GM23248 (cell line): ENCODE data around the gene SAMD7.

ENCODE experiments used
- EZH2 ChIP-seq: fragments of 200-600 bp; sonication (generic); IDR thresholded peaks from 2 replicates; pipeline ENCODE4 v1.6.1; 2018; ENCODE audit warnings: antibody characterized with exemption, mild to moderate bottlenecking; ENCODE audit not compliant: insufficient read depth, poor library complexity, severe bottlenecking
- EZH2phosphoT487 ChIP-seq: fragments of 200-600 bp; sonication (generic); IDR thresholded peaks from 2 replicates; pipeline ENCODE4 v1.6.1; 2018; ENCODE audit warnings: antibody characterized with exemption, moderate library complexity, mild to moderate bottlenecking, low read depth; ENCODE audit not compliant: insufficient read depth

DNA sequence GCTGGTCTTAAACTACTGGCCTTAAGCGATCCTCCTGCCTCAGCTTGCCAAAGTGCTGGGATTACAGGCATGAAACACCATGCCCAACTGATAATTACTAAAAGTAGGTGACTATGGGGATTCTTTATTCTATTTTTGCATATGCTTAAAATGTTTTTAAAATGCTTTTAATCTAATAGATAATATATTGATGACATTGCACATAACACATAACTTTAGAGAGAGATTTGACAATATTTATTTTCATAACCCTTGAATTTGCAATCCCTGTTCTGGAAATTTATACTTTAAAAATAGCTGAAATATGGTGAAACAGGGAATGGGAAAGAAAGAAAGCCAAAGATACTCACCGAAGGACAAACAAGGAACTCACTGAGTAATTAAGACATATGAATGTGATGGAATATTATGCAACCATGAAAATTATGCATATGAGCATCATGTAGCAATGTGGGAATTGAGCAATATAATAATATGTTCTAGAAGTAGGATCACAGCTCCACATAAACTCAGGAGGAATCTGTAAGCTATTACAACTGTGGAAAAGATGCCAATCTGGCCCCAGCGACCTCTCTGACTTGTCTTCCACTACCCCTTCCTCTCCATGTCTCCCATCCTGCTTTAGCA, 43.7 kb upstream of the SAMD7 start:
- no peak for TF ChIP-seq EZH2
- TF ChIP-seq EZH2phosphoT487, result no peak
